G401 (cell line): ENCODE data around the gene TMEM258. TPM values are rescaled to one million over a fixed set of nuclear protein-coding genes. Genes with fewer than 3 reads are reported as not detected.

ENCODE experiments used
- DNase-seq: peaks from one replicate; pipeline ENCODE4 v3.0.0-alpha.2; 2015; ENCODE audit warnings: low spot score
- in situ Hi-C: cut with HindIII; loops from 2 replicates; pipeline ENCODE4 v1.10.0; 2016; ENCODE audit warnings: low sequenced_read_pairs, mixed read lengths
- total RNA-seq: library from RNA; depleted of rRNA; stranded (reverse); fragments of >200 nt; shearing (Covaris generic); gene quantifications from 2 replicates; pipeline ENCODE4 v1.2.3, GENCODE V29; 2014; rRNA removed

Gene TMEM258
- total RNA-seq, result 41.4 and 66.0 TPM in 2 replicates

DNA sequence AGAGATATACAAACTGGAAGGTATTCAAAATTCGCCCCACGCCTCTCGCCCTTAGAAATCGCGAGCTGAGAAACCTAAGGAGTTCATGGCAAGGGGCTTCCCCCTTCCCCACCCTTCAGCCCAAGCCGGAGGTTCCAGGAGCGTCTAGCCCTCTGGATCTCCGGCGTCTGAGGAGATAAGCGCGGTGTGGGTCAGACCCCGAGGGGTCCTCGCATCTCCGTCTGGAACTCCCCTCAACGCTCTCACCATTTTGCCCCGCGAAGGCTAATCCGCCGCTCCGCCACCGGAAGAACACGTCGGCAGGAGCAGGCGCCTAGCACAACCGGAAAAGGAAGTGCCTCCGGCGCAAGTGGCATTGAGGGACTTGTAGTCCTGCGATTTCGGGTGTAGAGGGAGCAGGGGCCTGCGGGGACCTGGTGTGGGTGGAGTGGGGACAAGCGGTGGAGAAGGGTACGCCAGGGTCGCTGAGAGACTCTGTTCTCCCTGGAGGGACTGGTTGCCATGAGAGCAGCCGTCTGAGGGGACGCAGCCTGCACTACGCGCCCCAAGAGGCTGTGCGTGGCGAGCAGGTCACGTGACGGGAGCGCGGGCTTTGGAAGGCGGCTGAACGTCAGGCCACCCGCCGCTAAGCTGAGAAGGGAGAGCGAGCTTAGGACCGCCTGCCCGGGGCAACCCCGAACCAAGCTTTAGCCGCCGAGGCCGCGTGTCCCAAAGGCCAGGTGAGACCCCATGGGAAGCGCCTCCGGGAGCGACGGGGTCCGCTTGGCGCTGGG is at the start of gene TMEM258, which contains the start of gene FEN1:
Gene TMEM258 (minus strand): TSS at position 290 of the 773 bp plus-strand sequence. CDS start 41 bp downstream, at position 249.
Gene FEN1 (plus strand): TSS at position 602 of the 773 bp plus-strand sequence. CDS start 2,451 bp downstream, outside the sequence.
- peak; percentile 93 for DNase-seq
- in situ Hi-C loops, result no loop called here

DNA sequence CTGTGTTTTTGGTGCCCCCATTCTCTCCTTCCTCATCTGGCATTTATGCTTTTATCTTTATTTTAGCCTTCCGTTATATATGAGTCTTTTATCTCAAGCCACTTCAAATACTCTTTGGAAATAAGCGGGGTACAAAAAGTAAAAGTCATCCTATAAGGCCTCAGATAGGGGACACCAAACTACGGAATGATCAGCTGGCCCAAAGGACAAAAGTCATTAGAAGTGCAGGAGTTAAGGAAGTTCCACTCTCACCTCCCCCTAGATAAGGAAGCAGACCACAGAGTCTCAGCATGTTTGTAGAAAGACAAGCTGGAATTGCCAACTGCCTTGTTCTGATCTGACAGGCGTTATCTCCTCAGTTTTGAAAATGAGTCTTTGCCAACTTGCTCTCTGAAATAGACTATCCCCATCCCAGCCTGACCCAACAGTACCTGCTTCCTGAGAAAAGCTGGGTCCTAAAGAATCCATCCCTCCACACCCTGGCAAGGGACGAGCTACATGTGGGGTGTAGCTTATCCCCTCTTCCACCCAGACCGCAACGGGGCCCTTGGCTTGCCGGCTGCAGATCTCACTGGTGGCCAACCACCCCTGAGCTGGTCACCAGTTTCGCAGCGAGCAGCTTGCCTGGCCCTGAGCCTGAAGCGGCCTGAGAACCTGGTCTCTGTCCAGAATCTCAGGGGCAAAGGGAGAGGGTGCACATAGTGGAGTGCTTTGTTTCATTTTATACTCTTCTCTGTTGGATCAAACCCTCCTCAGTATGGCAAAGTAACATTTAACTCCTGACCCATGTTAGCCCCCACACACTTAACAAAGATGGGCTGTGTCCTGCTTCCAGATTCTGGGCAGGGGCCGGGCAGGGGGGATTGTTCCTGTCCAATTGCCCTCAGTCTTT is 49.5 kb upstream of the TMEM258 start:
- in situ Hi-C loops, result no loop called here
- peak; percentile 49 for DNase-seq

DNA sequence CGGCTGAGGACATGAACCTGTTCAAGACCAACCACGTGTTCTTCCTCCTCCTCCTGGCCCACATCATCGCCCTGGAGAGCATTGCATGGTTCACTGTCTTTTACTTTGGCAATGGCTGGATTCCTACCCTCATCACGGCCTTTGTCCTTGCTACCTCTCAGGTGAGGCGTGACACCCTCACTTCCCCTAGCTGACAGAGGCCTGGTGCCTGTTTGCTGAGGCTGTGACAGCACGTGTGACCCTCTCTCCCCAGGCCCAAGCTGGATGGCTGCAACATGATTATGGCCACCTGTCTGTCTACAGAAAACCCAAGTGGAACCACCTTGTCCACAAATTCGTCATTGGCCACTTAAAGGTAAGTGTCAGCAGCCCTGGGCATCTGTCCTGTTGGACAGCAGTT is 48.0 kb upstream of the TMEM258 start:
- no peak for DNase-seq
- in situ Hi-C loops, result no loop called here

DNA sequence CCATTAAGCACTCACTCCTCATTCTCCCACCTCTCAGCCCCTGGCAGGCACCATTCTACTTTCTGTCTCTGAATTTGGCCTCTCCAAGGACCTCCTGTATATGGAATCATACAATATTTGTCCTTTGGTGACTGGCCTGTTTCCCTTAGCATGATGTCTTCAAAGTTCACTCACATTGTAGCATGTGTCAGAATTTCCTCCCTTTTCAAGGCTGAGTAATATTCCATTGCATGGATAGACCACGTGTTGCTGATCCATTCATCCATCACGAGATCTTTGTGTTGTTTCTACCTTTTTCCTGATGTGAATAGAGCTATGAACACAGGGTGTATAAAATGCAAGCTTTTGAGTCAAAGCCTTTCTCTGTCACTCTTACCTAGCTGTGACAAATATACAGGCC is 47.3 kb upstream of the TMEM258 start:
- DNase-seq, result no peak
- in situ Hi-C loops, result no loop called here

DNA sequence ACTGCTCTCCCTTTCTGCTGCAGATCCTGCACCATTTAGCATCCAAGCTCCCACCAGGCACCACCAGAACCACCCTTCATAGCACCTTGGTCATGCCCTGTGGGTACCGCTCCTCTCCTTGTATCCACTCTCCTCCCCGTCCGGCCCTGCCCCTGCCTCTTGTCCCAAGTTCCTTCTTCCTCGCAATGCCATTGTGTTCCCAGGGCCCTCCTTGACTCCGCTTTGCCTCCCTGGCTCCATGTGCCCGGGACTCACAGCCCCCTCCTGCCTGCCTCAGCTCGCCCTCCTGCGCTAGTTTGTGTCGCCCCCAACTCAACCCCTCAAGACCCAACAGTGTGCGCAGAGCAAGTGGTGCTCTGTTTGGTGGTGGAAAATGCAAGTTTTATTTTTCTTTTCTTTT is 46.5 kb upstream of the TMEM258 start:
- DNase-seq, result no peak
- in situ Hi-C loops, result no loop called here

DNA sequence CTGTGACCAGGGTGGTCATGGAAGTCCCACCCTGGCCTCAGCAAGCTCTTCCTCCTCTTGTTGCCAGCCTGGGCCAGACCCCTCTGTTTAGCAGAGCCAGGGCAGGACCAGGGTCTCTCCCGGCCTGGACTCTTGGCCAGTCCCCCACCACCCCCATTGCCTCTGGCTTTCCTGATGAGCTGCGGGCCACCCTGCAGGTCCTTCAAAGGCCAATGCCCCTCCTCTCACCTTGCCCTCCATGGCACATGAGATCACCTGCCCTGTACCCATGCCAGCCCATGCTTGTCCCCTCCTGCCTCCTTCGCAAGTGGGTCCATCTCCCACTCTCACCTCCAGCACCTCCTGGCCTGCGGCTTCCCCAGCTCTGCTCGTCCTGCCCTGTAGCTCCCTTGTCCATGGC is 46.1 kb upstream of the TMEM258 start:
- in situ Hi-C loops, result no loop called here
- DNase-seq, result no peak

DNA sequence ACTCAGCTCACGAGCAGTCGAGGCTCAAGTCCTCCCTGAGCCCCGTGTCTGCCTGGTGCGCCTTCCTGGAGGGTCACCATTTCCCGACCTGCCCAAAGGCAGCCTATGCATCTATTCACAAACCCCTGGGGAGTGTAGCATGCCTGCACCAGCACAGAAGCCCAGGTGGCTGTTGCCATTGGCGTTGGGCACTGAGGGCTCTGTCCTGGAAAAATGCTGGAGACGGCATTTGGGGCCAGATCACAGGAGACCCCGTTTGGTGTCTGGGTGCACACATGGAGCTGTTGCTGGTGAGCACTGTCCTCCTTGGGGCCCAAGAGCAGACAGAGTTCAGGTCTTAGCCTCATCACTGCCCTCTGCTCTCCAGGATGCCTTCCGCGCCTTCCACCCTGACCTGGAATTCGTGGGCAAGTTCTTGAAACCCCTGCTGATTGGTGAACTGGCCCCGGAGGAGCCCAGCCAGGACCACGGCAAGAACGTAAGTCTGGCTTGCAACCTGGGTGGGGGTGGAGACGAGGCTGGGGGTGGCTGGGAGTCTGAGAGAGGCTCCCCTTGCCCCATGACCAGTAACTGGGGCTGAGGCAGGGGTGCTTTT is 45.1 kb upstream of the TMEM258 start:
- no peak for DNase-seq
- in situ Hi-C loops, result no loop called here

DNA sequence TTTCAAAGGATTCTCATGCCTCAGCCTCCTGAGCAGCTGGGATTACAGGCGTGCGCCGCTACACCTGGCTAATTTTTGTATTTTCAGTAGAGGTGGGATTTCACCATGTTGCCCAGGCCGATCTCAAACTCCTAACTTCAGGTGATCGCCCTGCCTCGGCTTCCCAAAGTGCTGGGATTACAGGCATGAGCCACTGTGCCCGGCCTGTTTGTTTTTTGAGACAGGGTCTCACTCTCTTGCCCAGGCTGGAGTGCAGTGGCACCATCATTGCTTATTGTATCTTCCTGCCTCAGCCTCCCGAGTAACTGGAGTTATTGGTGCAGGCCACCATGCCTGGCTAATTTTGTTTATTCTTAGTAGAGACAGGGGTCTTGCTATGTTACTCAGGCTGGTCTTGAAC is 43.8 kb upstream of the TMEM258 start:
- in situ Hi-C loops, result no loop called here
- DNase-seq, result no peak

DNA sequence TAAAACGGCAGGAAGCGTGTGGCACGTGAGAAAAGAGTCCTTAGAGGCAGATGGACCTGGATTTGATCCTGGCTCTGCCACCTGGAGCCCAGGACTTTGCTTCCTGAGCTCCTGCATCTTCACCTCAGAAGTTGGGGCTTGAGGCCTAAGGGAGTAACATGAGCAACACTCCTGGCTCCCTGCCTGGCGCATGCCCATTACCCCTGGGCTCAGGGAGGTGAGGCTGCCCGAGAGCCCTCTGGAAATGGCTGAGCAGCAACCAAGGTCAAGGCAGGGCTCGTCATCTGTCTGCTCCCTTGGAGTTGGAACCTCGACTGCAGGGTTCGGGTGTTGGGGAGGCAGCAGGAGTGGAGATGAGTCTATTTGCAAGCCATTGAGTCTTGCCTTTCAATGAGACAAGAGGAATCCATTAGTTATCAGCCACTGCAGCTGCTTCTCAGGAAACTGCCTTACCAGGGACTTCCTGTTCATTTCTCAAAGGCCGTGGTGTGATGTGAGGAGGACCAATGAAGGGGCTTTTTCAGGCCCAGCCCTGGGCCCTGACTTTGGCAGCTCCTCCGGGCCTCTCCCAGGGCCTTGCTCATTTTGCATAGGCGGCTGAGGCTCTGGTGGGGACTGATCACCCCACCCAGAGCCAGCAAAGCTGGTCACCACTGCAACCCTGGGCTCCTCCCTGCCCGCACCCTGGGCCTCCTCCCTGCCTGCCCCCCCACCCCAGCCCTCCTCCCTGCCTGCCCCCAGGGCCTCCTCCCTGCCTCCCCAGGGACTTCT is 42.1 kb upstream of the TMEM258 start:
- peak; percentile 53 for DNase-seq
- in situ Hi-C loops, result no loop called here

DNA sequence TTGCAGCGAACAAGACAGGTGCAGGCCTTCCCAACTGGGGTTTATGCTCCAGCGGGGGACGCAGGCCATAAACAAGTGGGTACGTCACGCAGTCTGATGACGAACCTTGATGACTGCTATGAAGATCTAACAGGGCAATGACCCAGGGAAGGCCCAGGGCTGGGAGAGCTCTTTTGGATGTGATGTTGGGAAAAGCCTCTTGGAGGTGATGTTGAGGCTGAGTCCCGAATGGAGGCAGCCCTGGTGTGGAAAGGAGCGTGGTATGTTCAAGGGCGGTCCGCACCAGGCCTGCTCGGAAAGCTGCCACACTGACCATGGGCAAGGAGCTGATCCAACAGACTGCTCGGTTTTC is 41.5 kb upstream of the TMEM258 start:
- in situ Hi-C loops, result no loop called here
- no peak for DNase-seq

DNA sequence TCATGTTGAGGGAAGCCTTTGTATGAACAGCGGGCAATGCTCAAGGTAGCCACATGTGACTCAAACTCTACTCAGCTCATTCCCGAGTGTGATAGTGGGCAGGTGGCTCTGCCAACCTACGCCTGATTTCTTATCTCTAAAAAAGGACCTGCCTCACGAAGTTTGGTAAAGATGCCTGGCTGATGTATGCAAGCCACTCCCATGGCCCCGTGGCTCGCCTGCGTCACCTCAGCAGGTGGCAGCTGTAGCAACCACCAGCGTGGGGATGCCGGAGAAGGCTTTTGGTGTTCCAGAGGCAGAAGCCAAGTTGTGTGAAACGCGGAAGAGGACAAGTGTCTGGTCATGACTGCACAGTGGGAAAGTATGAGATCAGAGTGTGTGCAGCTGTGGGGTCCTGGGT is 41.1 kb upstream of the TMEM258 start:
- DNase-seq, result no peak
- in situ Hi-C loops, result no loop called here

DNA sequence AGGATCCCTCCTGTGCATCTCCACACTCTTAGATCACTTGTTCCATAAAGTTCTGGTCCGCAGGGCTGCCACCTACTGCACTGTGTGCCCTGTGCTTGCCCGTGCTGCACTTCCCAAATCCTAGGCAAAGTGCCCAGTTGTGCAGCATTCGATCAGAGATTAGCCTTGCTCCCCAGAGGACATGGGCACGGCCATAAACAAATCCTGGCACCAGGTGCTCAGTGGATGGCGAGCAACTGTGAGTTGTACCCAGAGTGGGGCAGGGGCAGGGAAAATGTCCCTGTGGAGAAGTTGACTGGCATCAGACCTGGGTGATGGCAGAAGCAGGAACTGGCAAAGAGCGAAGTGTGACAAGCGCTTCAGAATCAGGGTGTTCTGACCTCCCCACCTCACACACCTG is 40.4 kb upstream of the TMEM258 start:
- in situ Hi-C loops, result no loop called here
- DNase-seq, result peak; percentile 28

DNA sequence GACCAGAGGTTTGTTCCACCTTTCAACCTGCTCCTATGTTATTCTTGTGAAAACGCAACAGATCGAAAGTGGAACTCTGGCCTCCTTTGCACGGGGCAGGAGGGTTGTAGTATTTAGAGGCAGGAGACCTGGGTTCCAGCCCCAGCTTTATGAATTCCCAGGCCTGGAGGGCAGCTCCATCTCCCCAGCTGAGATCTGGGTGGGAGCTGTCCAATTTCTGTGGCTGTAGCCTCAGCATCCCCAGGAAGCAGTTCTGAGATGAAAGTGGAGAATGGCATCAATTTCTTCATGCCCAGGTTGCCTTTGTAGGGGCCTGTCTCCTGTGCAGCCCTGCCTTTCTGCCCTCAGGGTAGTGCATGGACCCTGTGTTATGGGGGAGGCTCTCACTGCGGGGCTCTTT is 39.8 kb upstream of the TMEM258 start:
- in situ Hi-C loops, result no loop called here

DNA sequence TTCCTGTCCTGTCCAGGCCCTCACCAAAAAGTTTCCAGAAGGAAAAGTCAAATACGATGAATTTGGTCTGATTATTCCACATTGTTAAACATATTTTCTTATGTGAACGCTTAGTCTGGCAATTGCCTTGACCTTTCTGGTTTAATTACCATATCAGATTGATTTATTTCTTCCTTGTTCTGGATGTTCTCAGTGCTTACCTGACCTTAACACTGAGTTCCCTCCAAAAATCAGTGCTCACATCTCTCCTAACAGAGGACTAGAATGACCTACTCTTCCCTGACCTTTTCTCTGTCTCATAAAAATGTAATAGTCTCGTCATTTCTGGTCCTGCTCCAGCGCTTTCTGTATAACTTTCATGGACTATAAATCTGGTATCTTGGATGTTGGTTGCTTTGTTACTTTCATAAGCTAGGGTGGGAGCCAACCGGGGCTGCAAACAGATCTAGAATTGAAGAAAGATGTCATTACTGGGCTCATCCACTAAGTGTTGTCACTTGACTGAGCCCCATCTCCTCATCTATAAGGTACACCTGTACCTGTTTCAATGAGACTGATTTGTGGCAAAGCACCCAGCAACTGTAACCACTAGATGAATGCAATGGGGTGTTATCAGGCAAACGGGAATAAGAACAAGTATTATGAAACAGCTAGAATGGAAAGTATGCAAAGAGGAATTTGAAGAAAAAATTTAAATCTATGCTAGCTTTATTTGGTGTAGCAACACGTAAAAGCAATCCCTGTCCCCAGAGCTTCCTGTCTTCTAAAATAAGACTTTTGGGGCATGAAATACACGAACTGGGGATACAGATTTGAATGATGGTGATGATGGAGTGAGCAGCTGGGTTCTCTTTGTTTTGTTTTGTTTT is 38.1 kb upstream of the TMEM258 start:
- in situ Hi-C loops, result no loop called here
- DNase-seq, result no peak

More for the DNA sequence above, 39.8 kb upstream of the TMEM258 start:
- no peak for DNase-seq

DNA sequence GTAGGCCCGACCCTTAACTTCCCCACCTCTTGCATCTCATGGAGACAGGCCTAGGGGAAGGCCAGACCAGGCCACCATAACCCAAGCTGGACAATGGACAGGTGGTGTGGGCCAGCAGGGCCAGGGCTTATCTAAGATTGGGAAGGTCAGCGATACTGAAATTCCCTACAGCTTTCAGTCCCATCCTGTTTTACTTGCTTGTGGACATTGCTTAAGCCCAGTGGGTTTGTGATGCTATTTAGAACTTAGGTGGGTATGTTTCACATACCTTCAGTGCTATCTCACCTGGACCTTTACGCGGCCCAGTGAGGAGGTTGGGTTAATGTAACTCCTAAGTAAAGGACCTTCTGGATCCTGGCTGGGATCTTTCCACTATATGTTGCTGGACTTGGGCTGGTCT is 37.4 kb upstream of the TMEM258 start:
- no peak for DNase-seq

DNA sequence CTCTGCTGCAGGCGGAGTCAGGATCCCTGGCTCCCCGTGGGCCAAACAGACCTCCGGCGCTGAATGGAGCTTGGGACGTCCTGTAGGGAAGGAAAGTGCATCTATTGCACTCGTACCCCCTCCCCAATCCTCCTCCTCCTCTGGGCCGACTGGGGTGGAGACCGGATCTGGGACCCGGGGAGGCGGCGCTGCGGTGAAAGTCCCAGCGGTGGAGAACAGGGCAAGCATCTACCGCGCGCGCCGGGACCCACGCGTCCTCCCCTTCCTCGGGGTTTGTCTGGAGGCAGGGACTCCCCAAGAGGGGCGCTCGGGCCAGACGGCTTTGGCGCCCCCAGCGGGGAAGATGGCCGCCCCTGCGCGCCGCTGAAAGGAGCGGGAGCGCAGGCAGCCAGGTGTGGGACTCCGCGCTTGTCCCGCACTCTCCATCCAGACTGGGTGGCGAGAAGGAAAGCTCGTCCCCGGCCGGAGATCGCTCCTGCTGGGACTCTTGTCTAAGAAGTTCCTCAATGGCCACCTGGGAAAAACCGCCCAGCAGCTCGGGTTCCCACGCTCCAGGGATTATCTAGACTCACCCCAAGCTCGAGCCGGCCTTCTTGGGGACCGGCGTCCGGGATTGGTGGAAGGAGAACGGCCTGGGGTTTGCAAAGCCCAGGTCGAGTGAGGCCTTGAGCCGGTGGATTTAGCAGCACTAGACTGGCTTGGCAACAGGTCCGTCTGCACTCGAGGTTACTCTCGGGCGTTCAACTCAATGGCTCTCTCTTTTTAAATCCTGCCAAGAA is 36.4 kb upstream of the TMEM258 start:
- DNase-seq, result peak; percentile 55
- in situ Hi-C loops, result no loop called here

More for the DNA sequence above, 37.4 kb upstream of the TMEM258 start:
- in situ Hi-C loops, result no loop called here

DNA sequence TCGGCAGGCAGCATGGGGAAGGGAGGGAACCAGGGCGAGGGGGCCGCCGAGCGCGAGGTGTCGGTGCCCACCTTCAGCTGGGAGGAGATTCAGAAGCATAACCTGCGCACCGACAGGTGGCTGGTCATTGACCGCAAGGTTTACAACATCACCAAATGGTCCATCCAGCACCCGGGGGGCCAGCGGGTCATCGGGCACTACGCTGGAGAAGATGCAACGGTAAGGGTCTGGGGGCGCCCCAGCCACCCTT is 35.9 kb upstream of the TMEM258 start:
- in situ Hi-C loops, result no loop called here
- DNase-seq, result no peak
